RPMI7951 (cell line): Measurements from ENCODE around the gene PNO1. TPM values are rescaled to one million over a fixed set of nuclear protein-coding genes. Genes with fewer than 3 reads are reported as not detected.
"Not testable (repeated sequence)": the region's sequence is repeated elsewhere in the genome, so short reads cannot be mapped to it uniquely, and the experiment has no call there.

Experiments used
- DNase-seq: peaks from one replicate; pipeline ENCODE4 v3.0.0-alpha.2; 2012; ENCODE audit warnings: low read depth
- total RNA-seq: library from RNA; depleted of rRNA; stranded (reverse); fragments of >200 nt; shearing (Covaris generic); gene quantifications from 2 replicates; pipeline ENCODE4 v1.2.3, GENCODE V29; 2014

The PNO1 gene
- total RNA-seq, 1 experiment from 2014 or later = 19.3 TPM

- no peak for DNase-seq
Measured at GRCh38 chr2:68157002-68157401, 686 bp upstream of the PNO1 start.

GRCh38 chr2:68158134-68158447, 403 bp downstream of the PNO1 start:
- no peak for DNase-seq

- no peak for DNase-seq
Measured at GRCh38 chr2:68163641-68164040, 6.0 kb downstream of the PNO1 start.

GRCh38 chr2:68167186-68167585, 9.5 kb downstream of the PNO1 start:
- no peak for DNase-seq

GRCh38 chr2:68169308-68169707, 11.6 kb downstream of the PNO1 start:
- no peak for DNase-seq

GRCh38 chr2:68171146-68171545, 13.5 kb downstream of the PNO1 start:
- no peak for DNase-seq

GRCh38 chr2:68171684-68172083, 14.0 kb downstream of the PNO1 start:
- DNase-seq = no peak

GRCh38 chr2:68172521-68172920, 14.8 kb downstream of the PNO1 start:
- no peak for DNase-seq

GRCh38 chr2:68172990-68173700, 15.5 kb downstream of the PNO1 start:
- no peak for DNase-seq

GRCh38 chr2:68175210-68175609, 17.5 kb downstream of the PNO1 start:
- DNase-seq = not testable (repeated sequence)

- DNase-seq = no peak
Measured at GRCh38 chr2:68176657-68177056, 19.0 kb downstream of the PNO1 start.

GRCh38 chr2:68177541-68177940, 19.9 kb downstream of the PNO1 start:
- no peak for DNase-seq

GRCh38 chr2:68178432-68178831, 20.7 kb downstream of the PNO1 start:
- DNase-seq = no peak

GRCh38 chr2:68178954-68179627, 21.4 kb downstream of the PNO1 start:
- DNase-seq = no peak

- DNase-seq = no peak
Measured at GRCh38 chr2:68182902-68183301, 25.2 kb downstream of the PNO1 start.

- DNase-seq = peak; percentile 50
Measured at GRCh38 chr2:68185541-68186164, 28.0 kb downstream of the PNO1 start.

- no peak for DNase-seq
Measured at GRCh38 chr2:68187329-68187728, 29.6 kb downstream of the PNO1 start.

- DNase-seq = no peak
Measured at GRCh38 chr2:68188831-68189230, 31.1 kb downstream of the PNO1 start.

- no peak for DNase-seq
Measured at GRCh38 chr2:68189991-68190784, 32.5 kb downstream of the PNO1 start.

GRCh38 chr2:68190991-68191731, 33.5 kb downstream of the PNO1 start:
- peak; percentile 56 for DNase-seq

GRCh38 chr2:68193144-68193543, 35.5 kb downstream of the PNO1 start:
- no peak for DNase-seq
